K562 (cell line): ENCODE results near the gene PCBP2. TPM values are rescaled to one million over a fixed set of nuclear protein-coding genes. Genes with fewer than 3 reads are reported as not detected.
A peak's percentile ranks its signal among the peaks of the same experiment; 100 is the strongest.

ENCODE experiments used
- BRF1 ChIP-seq: IDR thresholded peaks from 3 replicates; pipeline ENCODE4 v1.6.1; 2011; ENCODE audit warnings: borderline replicate concordance, mild to moderate bottlenecking; ENCODE audit not compliant: insufficient read length; ENCODE audit errors: extremely low read depth
- CBFA2T3 ChIP-seq: fragments of 450-650 bp; IDR thresholded peaks from 2 replicates; pipeline ENCODE4 v1.6.1; 2017
- DPF2 ChIP-seq: fragments of 450-650 bp; IDR thresholded peaks from 2 replicates; pipeline ENCODE4 v1.6.1; 2016
- E2F4 ChIP-seq: sonication (generic); formaldehyde crosslinking; IDR thresholded peaks from 2 replicates; pipeline ENCODE4 v1.8.0; 2022; ENCODE audit warnings: mild to moderate bottlenecking, low read depth, missing genetic modification reagents
- NCOA1 ChIP-seq: fragments of 450-650 bp; IDR thresholded peaks from 2 replicates; pipeline ENCODE4 v1.6.1; 2016; ENCODE audit warnings: low read depth
- NRF1 ChIP-seq, 2 experiments: fragments of 450-650 bp; IDR thresholded peaks in 1 of 2; conservative IDR thresholded peaks in 1 of 2; 2 replicates each; pipeline ENCODE4 v1.6.1; 2014; ENCODE audit warnings: mild to moderate bottlenecking in 2 of 2
- PREB ChIP-seq: sonication (generic); formaldehyde crosslinking; IDR thresholded peaks from 2 replicates; pipeline ENCODE4 v1.8.1; 2023; ENCODE audit warnings: mild to moderate bottlenecking, missing genetic modification reagents
- PRPF4 ChIP-seq: fragments of 200-400 bp; formaldehyde crosslinking; IDR thresholded peaks from one replicate; pipeline ENCODE4 v1.6.1; 2017; ENCODE audit warnings: low read length, low read depth, mild to moderate bottlenecking; ENCODE audit not compliant: insufficient read depth, poor library complexity, severe bottlenecking
- SMARCA4 ChIP-seq: fragments of 450-650 bp; IDR thresholded peaks from 2 replicates; pipeline ENCODE4 v1.6.1; 2016
- SOX6 ChIP-seq: fragments of 450-650 bp; IDR thresholded peaks from 2 replicates; pipeline ENCODE4 v1.6.1; 2014; ENCODE audit warnings: mild to moderate bottlenecking
- TRIM28 ChIP-seq: fragments of 450-650 bp; IDR thresholded peaks from 2 replicates; pipeline ENCODE4 v1.6.1; 2017
- ZBTB40 ChIP-seq, 2 experiments: fragments of 450-650 bp in 1 of 2; sonication (generic) in 1 of 2; formaldehyde crosslinking in 1 of 2; IDR thresholded peaks; 2 replicates each; pipeline versions ENCODE4 v1.7.1 to v1.9.0; 2016 to 2022; ENCODE audit warnings: inconsistent platforms in 1 of 2, mild to moderate bottlenecking in 1 of 2, missing genetic modification reagents in 1 of 2
- ZNF133 ChIP-seq: fragments of 250-450 bp; sonication (Bioruptor Pico); IDR thresholded peaks from 2 replicates; pipeline ENCODE4 v1.4.0; 2020; ENCODE audit warnings: mild to moderate bottlenecking
- ZNF146 ChIP-seq: IDR thresholded peaks from one replicate; pipeline ENCODE4 v1.6.1; 2018; ENCODE audit warnings: missing compliant biosample characterization; ENCODE audit not compliant: unreplicated experiment
- ZNF232 ChIP-seq: sonication (generic); formaldehyde crosslinking; IDR thresholded peaks from 2 replicates; pipeline ENCODE4 v1.8.0; 2022; ENCODE audit warnings: mild to moderate bottlenecking, missing genetic modification reagents
- ZNF263 ChIP-seq: sonication (generic); formaldehyde crosslinking; IDR thresholded peaks from 2 replicates; pipeline ENCODE4 v1.8.0; 2022; ENCODE audit warnings: mild to moderate bottlenecking, missing genetic modification reagents, borderline replicate concordance
- ZNF316 ChIP-seq: fragments of 450-650 bp; IDR thresholded peaks from 2 replicates; pipeline ENCODE4 v1.6.1; 2016
- polyA plus RNA-seq, 8 experiments: library from polyadenylated mRNA; depleted of rRNA in 4 of 8; stranded (reverse) in 5 of 8; unstranded in 3 of 8; fragments of >200 nt; fragmentation: Nextera tagmentation in 2 of 8; fragmentation: Illumina TruSeq in 1 of 8; extraction: Ambion mirVana in 2 of 8; extraction: Trizol in 1 of 8; gene quantifications; 2 replicates each; pipeline versions ENCODE4 v1.2.1 to v1.2.3, GENCODE V29; 2011 to 2014; ENCODE audit warnings: inconsistent platforms in 1 of 8, missing spikeins in 1 of 8
- total RNA-seq, 7 experiments: library from RNA; depleted of rRNA in 6 of 7; stranded (reverse); fragments of >200 nt in 6 of 7; fragmentation: Illumina TruSeq in 2 of 7; extraction: Trizol in 2 of 7; gene quantifications; 2 replicates each; pipeline versions ENCODE4 v1.2.1 to v1.2.3, GENCODE V29; 2011 to 2021; ENCODE audit warnings: low replicate concordance in 1 of 7

Gene PCBP2
- total and polyA plus RNA-seq, 9 of the 15 experiments (the other 6 are each of a cell fraction or from before 2014, with no cell fraction given): 137 to 831 (median 328) TPM

GRCh38 chr12:53500776-53501614, 49.1 kb downstream of the PCBP2 start, which contains the start of gene TARBP2 (continued):
- TF ChIP-seq TRIM28 (peak; percentile 37; the same call in 1 of the 2 replicates), ZBTB40 (IDR thresholded peaks at IDR 0.05) (no peak), ZBTB40 (CRISPR knock-in tag; IDR thresholded peaks at IDR 0.05) (no peak), ZNF133 (CRISPR knock-in tag) (peak; percentile 87; the same call in 1 of the 2 replicates), ZNF263 (CRISPR knock-in tag) (no peak), PREB (CRISPR knock-in tag) (no peak), BRF1 (no peak), CBFA2T3 (0 out of 2 replicates have a peak, but pooled peaks have one; percentile 2), SOX6 (no peak), SMARCA4 (no peak), ZNF232 (CRISPR knock-in tag) (0 out of 2 replicates have a peak, but pooled peaks have one; percentile 66), NCOA1 (no peak), DPF2 (no peak), ZNF316 (no peak), E2F4 (CRISPR knock-in tag) (0 out of 2 replicates have a peak, but pooled peaks have one; percentile 58), NRF1 (conservative IDR thresholded peaks at IDR 0.05 in 1 of 2, IDR thresholded peaks at IDR 0.05 in 1 of 2) (peak; percentile 85 to 87), ZNF146 (CRISPR knock-in tag) (no peak), PRPF4 (peak; percentile 39)
